SK-N-SH (cell line): ENCODE data around the gene VDR. TPM values are rescaled to one million over a fixed set of nuclear protein-coding genes. Genes with fewer than 3 reads are reported as not detected.

ENCODE experiments used
- CTCF ChIA-PET: fragments of 300-600, 350-600 bp; formaldehyde crosslinking; extraction: SDS; loops from one replicate; lab custom pipeline; 2021; lab: Yijun Ruan, JAX
- POLR2A ChIA-PET: fragments of 350-600 bp; sonication (Branson Sonifier 250); formaldehyde crosslinking; extraction: SDS; loops from one replicate; lab custom pipeline; 2020; ENCODE audit warnings: antibody characterized with exemption, inconsistent platforms; lab: Yijun Ruan, JAX
- DNase-seq: peaks from one replicate; pipeline ENCODE4 v3.0.0; 2012
- H2AFZ ChIP-seq: fragments of 200-600 bp; sonication (generic); 2 replicates; pipeline ENCODE4 v1.8.1; 2016; ENCODE audit warnings: antibody characterized with exemption, mild to moderate bottlenecking, low read depth
- H3F3A ChIP-seq: fragments of 200-600 bp; sonication (generic); replicated peaks from 2 replicates; pipeline ENCODE3; 2016; ENCODE audit warnings: antibody characterized with exemption, mild to moderate bottlenecking; ENCODE audit not compliant: insufficient read depth
- H3K27ac ChIP-seq, 2 experiments: fragments of 200-500 bp in 1 of 2; fragments of 200-600 bp in 1 of 2; sonication (Bioruptor generic) in 1 of 2; sonication (generic), shearing (Covaris generic) in 1 of 2; 2 replicates each; pipeline versions ENCODE4 v1.5.1 to v1.6.1; 2014 to 2016; ENCODE audit warnings: low read depth in 2 of 2, inconsistent platforms in 1 of 2, low read length in 1 of 2, mild to moderate bottlenecking in 1 of 2, mixed read lengths in 1 of 2
- H3K27me3 ChIP-seq: fragments of 200-600 bp; sonication (generic), shearing (Covaris generic); 2 replicates; pipeline ENCODE4 v1.6.1; 2016; ENCODE audit warnings: mixed run types; ENCODE audit not compliant: insufficient read depth
- H3K36me3 ChIP-seq, 2 experiments: fragments of 200-500 bp in 1 of 2; fragments of 200-600 bp in 1 of 2; sonication (Bioruptor generic) in 1 of 2; sonication (generic) in 1 of 2; replicated peaks in 1 of 2; 2 replicates each; pipeline versions ENCODE3 to v1.5.1; 2014 to 2016; ENCODE audit warnings: low read length in 1 of 2, mild to moderate bottlenecking in 1 of 2; ENCODE audit not compliant: insufficient read depth in 2 of 2, control insufficient read depth in 1 of 2
- H3K4me1 ChIP-seq, 2 experiments: fragments of 200-500 bp in 1 of 2; fragments of 200-600 bp in 1 of 2; sonication (Bioruptor generic) in 1 of 2; sonication (generic), shearing (Covaris generic) in 1 of 2; 2 replicates each; pipeline versions ENCODE4 v1.5.1 to v1.6.1; 2014 to 2016; ENCODE audit warnings: low read depth in 1 of 2, low read length in 1 of 2, mixed run types in 1 of 2; ENCODE audit not compliant: insufficient read depth in 2 of 2, control insufficient read depth in 1 of 2
- H3K4me2 ChIP-seq: fragments of 200-600 bp; sonication (generic), shearing (Covaris generic); 2 replicates; pipeline ENCODE4 v1.6.1; 2017; ENCODE audit warnings: mixed run types
- H3K4me3 ChIP-seq, 2 experiments: fragments of 200-500 bp in 1 of 2; fragments of 200-600 bp in 1 of 2; sonication (Bioruptor generic) in 1 of 2; sonication (generic), shearing (Covaris generic) in 1 of 2; 2 replicates each; pipeline versions ENCODE4 v1.5.1 to v1.8.1; 2014 to 2016; ENCODE audit warnings: low read depth in 2 of 2, inconsistent platforms in 1 of 2, low read length in 1 of 2, mild to moderate bottlenecking in 1 of 2, mixed read lengths in 1 of 2, moderate library complexity in 1 of 2
- H3K79me2 ChIP-seq: fragments of 200-600 bp; sonication (generic); 2 replicates; pipeline ENCODE4 v1.8.1; 2017; ENCODE audit warnings: mild to moderate bottlenecking; ENCODE audit not compliant: insufficient read depth
- H3K9ac ChIP-seq: fragments of 200-600 bp; sonication (generic); 2 replicates; pipeline ENCODE4 v1.6.1; 2017; ENCODE audit warnings: mixed run types
- H3K9me2 ChIP-seq: fragments of 200-600 bp; sonication (generic); 2 replicates; pipeline ENCODE4 v1.6.1; 2017; ENCODE audit warnings: mixed run types
- H3K9me3 ChIP-seq: fragments of 200-600 bp; sonication (generic); 2 replicates; pipeline ENCODE4 v1.6.1; 2017; ENCODE audit warnings: mixed run types, mild to moderate bottlenecking, moderate library complexity
- H4K20me1 ChIP-seq: fragments of 200-600 bp; sonication (generic); 2 replicates; pipeline ENCODE4 v1.6.1; 2017; ENCODE audit warnings: mild to moderate bottlenecking, mixed run types; ENCODE audit not compliant: insufficient read depth
- ELF1 ChIP-seq: IDR thresholded peaks from 2 replicates; pipeline ENCODE4 v1.4.0; 2012
- EP300 ChIP-seq, 2 experiments: IDR thresholded peaks; 2 replicates each; pipeline versions ENCODE4 v1.4.0 to v1.6.1; 2012; ENCODE audit warnings: borderline replicate concordance in 1 of 2, low read depth in 1 of 2, low read length in 1 of 2
- FOSL2 ChIP-seq: IDR thresholded peaks from 2 replicates; pipeline ENCODE4 v1.4.0; 2012; ENCODE audit warnings: low read depth, mild to moderate bottlenecking, moderate library complexity, borderline replicate concordance
- FOXJ3 ChIP-seq: sonication (generic); formaldehyde crosslinking; IDR thresholded peaks from 2 replicates; pipeline ENCODE4 v1.5.1; 2020; ENCODE audit warnings: mild to moderate bottlenecking, missing genetic modification reagents
- FOXM1 ChIP-seq: IDR thresholded peaks from 2 replicates; pipeline ENCODE4 v1.4.0; 2012; ENCODE audit warnings: low read depth, mild to moderate bottlenecking
- GATA2 ChIP-seq: sonication (generic); formaldehyde crosslinking; IDR thresholded peaks from 2 replicates; pipeline ENCODE4 v1.5.0; 2020; ENCODE audit warnings: mild to moderate bottlenecking, missing genetic modification reagents
- JUND ChIP-seq: IDR thresholded peaks from 2 replicates; pipeline ENCODE4 v1.4.0; 2012
- MAX ChIP-seq: IDR thresholded peaks from 2 replicates; pipeline ENCODE4 v1.4.0; 2012; ENCODE audit warnings: low read depth
- MEF2A ChIP-seq: IDR thresholded peaks from 2 replicates; pipeline ENCODE4 v1.4.0; 2012; ENCODE audit warnings: low read depth, borderline replicate concordance
- MXI1 ChIP-seq: IDR thresholded peaks from 2 replicates; pipeline ENCODE4 v1.6.1; 2012; ENCODE audit warnings: mild to moderate bottlenecking, low read depth, low read length, improper control_type of control experiment
- NRF1 ChIP-seq: IDR thresholded peaks from 2 replicates; pipeline ENCODE4 v1.6.1; 2012; ENCODE audit warnings: low read depth, mild to moderate bottlenecking, low read length
- PBX3 ChIP-seq: IDR thresholded peaks from 2 replicates; pipeline ENCODE4; 2012
- POLR2AphosphoS5 ChIP-seq: IDR thresholded peaks from 2 replicates; pipeline ENCODE4 v1.6.1; 2012; ENCODE audit warnings: low read depth, low read length
- REST ChIP-seq: IDR thresholded peaks from 2 replicates; pipeline ENCODE4 v1.6.1; 2012; ENCODE audit warnings: mild to moderate bottlenecking, low read depth, low read length, moderate library complexity
- RXRA ChIP-seq: IDR thresholded peaks from 2 replicates; pipeline ENCODE4 v1.4.0; 2012; ENCODE audit warnings: low read depth, mild to moderate bottlenecking, borderline replicate concordance
- TAF1 ChIP-seq: IDR thresholded peaks from 2 replicates; pipeline ENCODE4 v1.6.1; 2012; ENCODE audit warnings: low read depth, mild to moderate bottlenecking, low read length, moderate library complexity, borderline replicate concordance
- TCF12 ChIP-seq: IDR thresholded peaks from 2 replicates; pipeline ENCODE4 v1.4.0; 2012
- TEAD4 ChIP-seq: IDR thresholded peaks from 2 replicates; pipeline ENCODE4 v1.4.0; 2012; ENCODE audit warnings: mild to moderate bottlenecking, borderline replicate concordance; ENCODE audit not compliant: insufficient read depth
- USF1 ChIP-seq: IDR thresholded peaks from 2 replicates; pipeline ENCODE4 v1.4.0; 2012; ENCODE audit warnings: low read depth, borderline replicate concordance
- YY1 ChIP-seq: IDR thresholded peaks from 2 replicates; pipeline ENCODE4 v1.4.0; 2012; ENCODE audit warnings: low read depth, mild to moderate bottlenecking
- WGBS: methylation state at CpG from one replicate; pipeline ENCODE4 v1.1.6; 2017; ENCODE audit warnings: low lambda C conversion rate; 5-methylcytosine and 5-hydroxymethylcytosine counted together
- polyA plus RNA-seq, 3 experiments: library from polyadenylated mRNA; depleted of rRNA; stranded (reverse); fragments of >200 nt; gene quantifications; 2 replicates each; pipeline ENCODE4 v1.2.3, GENCODE V29; 2012

The VDR gene
- polyA plus RNA-seq, 1 of the 3 experiments (the other 2 are of a cell fraction), result 0.33 TPM

DNA sequence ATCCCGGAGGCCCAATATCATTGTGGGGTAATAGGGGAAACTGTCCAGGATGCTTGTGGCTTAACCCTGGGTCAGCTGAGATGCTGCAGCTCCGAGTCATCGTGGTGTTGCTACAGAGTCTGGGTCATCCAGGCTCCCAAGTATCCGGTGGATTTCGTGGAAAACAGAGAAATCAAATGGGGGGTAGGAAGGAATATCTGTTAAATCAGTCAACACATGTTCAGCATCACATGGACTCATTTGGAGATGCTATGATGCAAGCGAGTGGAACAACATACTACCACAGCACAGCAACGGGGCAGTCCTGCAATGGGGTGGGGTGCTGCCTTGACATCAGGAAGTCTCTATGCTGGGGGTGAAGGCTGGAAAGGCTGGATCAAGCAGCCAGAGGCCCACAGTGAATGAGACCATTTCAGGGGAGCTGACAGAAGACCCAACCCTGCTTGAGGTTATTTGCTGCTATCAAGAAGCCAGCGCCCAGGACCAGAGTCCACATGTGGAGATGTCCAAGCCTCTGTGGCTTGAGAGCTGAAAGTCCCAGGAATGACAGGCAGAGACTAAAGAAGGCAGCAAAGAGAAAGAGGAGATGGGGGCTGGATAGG lies 22.9 kb downstream of the VDR start:
- no peak for DNase-seq
- WGBS, result 28% methylated on average over 8 of the region's 8 CpGs

More for the DNA sequence above, 22.9 kb downstream of the VDR start:
- Histone ChIP-seq H3K9me2 (no peaks in the 10 kb centered on the region), H3K36me3 (no peaks in the 10 kb centered on the region), H3K4me3 (no peak overlapping the region), H4K20me1 (no peaks in the 10 kb centered on the region), H3F3A (no peaks in the 10 kb centered on the region), H3K4me1 (peaks cover 0 to 14% of the 10 kb centered on the region in 2 experiments; a peak in 1 of 4 replicates), H2AFZ (no peak overlapping the region), H3K79me2 (no peaks in the 10 kb centered on the region), H3K9ac (no peak overlapping the region), H3K4me2 (no peak overlapping the region), H3K9me3 (no peaks in the 10 kb centered on the region), H3K27ac (no peak overlapping the region), H3K27me3 (no peaks in the 10 kb centered on the region)
- ChIA-PET CTCF (interaction anchor here (0.8 to 2.2 kb wide), 4 partner anchors 12 to 44 kb away, joined by 3 to 10 read pairs (median 4); partner anchors contain the start of gene VDR), POLR2A (no interaction called here)
- TF ChIP-seq MXI1 (no peak), YY1 (no peak), MAX (no peak), EP300 (IDR thresholded peaks at IDR 0.05; ENCODE audit: borderline replicate concordance in 1 of 2, low read depth in 1 of 2, low read length in 1 of 2) (peak in 1 of 2 experiments; percentile 27; a peak in 1 of 4 replicates), RXRA (peak; percentile 91; the same call in 1 of the 2 replicates), TAF1 (no peak), POLR2AphosphoS5 (no peak), USF1 (no peak), TCF12 (peak; percentile 62; the same call in 1 of the 2 replicates), MEF2A (no peak), FOSL2 (peak; percentile 41; the same call in 1 of the 2 replicates), NRF1 (no peak), JUND (peak; percentile 30; the same call in 1 of the 2 replicates), FOXM1 (no peak), ELF1 (no peak), TEAD4 (peak; percentile 56; the same call in 1 of the 2 replicates), PBX3 (0 out of 2 replicates have a peak, but pooled peaks have one; percentile 6), FOXJ3 (CRISPR knock-in tag) (no peak), REST (no peak), GATA2 (CRISPR knock-in tag) (no peak)
